ENCODE results near the gene SUCO. TPM values are rescaled to one million over a fixed set of nuclear protein-coding genes. Genes with fewer than 3 reads are reported as not detected.

Gene SUCO
- total RNA-seq, 1 experiment from 2014 or later = 37.7 TPM

GRCh38 chr1:172657586-172657985 lies 124.6 kb downstream of the SUCO start:
- no peaks in the 10 kb centered on the region for H3K4me1 Mint-ChIP-seq
- DNase-seq = no peak
- Histone ChIP-seq H2BK120ac (ENCODE audit: low read depth, low read length, poor library complexity, severe bottlenecking) (no peak overlapping the region), H3K27me3 (ENCODE audit: insufficient read depth, low read length) (no peaks in the 10 kb centered on the region), H4K91ac (ENCODE audit: insufficient read length, low read depth, low read length) (no peak overlapping the region), H2AK5ac (ENCODE audit: insufficient read length, low read length) (no peak overlapping the region), H4K8ac (replicated peaks; ENCODE audit: insufficient read length, low read depth, low read length) (no peak overlapping the region), H4K5ac (ENCODE audit: insufficient read length, low read depth, low read length) (no peak overlapping the region), H3K79me2 (ENCODE audit: insufficient read depth, low read length) (no peaks in the 10 kb centered on the region), H3K23me2 (ENCODE audit: insufficient read length, low read depth, low read length, poor library complexity, severe bottlenecking) (no peaks in the 10 kb centered on the region), H2BK20ac (ENCODE audit: low read depth, low read length, poor library complexity, severe bottlenecking) (no peak overlapping the region), H4K20me1 (ENCODE audit: control insufficient read depth, insufficient read depth, insufficient read length) (no peaks in the 10 kb centered on the region), H3K4me1 (ENCODE audit: insufficient read depth, low read length) (no peaks in the 10 kb centered on the region), H3K4ac (ENCODE audit: low read depth, low read length) (no peak overlapping the region), H3K9me3 (ENCODE audit: control insufficient read depth, low read depth, low read length) (no peaks in the 10 kb centered on the region), H2AFZ (ENCODE audit: low read length) (no peak overlapping the region), H3K4me2 (ENCODE audit: insufficient read depth, insufficient read length, low read length) (no peak overlapping the region), H3K56ac (ENCODE audit: insufficient read length, low read depth, low read length) (no peak overlapping the region), H3K23ac (ENCODE audit: insufficient read length, low read depth, low read length) (no peak overlapping the region), H2BK15ac (ENCODE audit: low read depth, low read length) (no peak overlapping the region), H3K79me1 (ENCODE audit: insufficient read depth, low read depth, low read length, poor library complexity, severe bottlenecking) (no peaks in the 10 kb centered on the region), H2BK12ac (ENCODE audit: insufficient read length, low read depth, low read length) (no peak overlapping the region), H3K18ac (ENCODE audit: insufficient read length, low read depth, low read length) (no peak overlapping the region), H3T11ph (ENCODE audit: low read length) (no peak overlapping the region), H3K9ac (ENCODE audit: extremely low read depth, insufficient read length, low read length) (no peak overlapping the region), H3K14ac (ENCODE audit: insufficient read depth, low read length) (no peak overlapping the region), H2BK5ac (ENCODE audit: insufficient read length, low read length) (no peak overlapping the region), H3K27ac (ENCODE audit: insufficient read length, low read depth, low read length) (no peak overlapping the region)
- H3K9me3 Mint-ChIP-seq = no peaks in the 10 kb centered on the region
- H3K27me3 Mint-ChIP-seq (ENCODE audit: low read depth) = no peaks in the 10 kb centered on the region
- H3K36me3 Mint-ChIP-seq (ENCODE audit: insufficient read depth in 1 of 3, low read depth in 3 of 3) = no peaks in the 10 kb centered on the region
- H3K4me3 Mint-ChIP-seq = no peak overlapping the region
- TF ChIP-seq CTCF (conservative IDR thresholded peaks at IDR 0.05) = no peak
- no CpG with 5 or more reads among the region's 1 CpG for WGBS (ENCODE audit: extremely low coverage, insufficient read length, low lambda C conversion rate)
- H3K27ac Mint-ChIP-seq = no peak overlapping the region; a peak in 1 of 7 replicates

Measured in H9 (cell line).